GM12891 (cell line): ENCODE measurements around the gene DDX10.

Experiments
- PAX5 ChIP-seq: IDR thresholded peaks from 2 replicates; pipeline ENCODE4 v1.6.1; 2011; ENCODE audit warnings: low read length, moderate library complexity, mild to moderate bottlenecking; ENCODE audit not compliant: insufficient read depth, severe bottlenecking
- POLR2A ChIP-seq: IDR thresholded peaks from 2 replicates; pipeline ENCODE4 v1.6.1; 2011; ENCODE audit warnings: low read depth, low read length, control low read depth
- POLR2AphosphoS5 ChIP-seq: IDR thresholded peaks from 2 replicates; pipeline ENCODE4 v1.6.1; 2011; ENCODE audit warnings: low read depth, low read length, control low read depth
- SPI1 ChIP-seq: IDR thresholded peaks from 2 replicates; pipeline ENCODE4 v1.6.1; 2011; ENCODE audit warnings: low read depth, low read length, control low read depth
- TAF1 ChIP-seq: IDR thresholded peaks from 2 replicates; pipeline ENCODE4 v1.6.1; 2011; ENCODE audit warnings: low read depth, low read length, control low read depth

- no peak for TF ChIP-seq PAX5
- no peak for TF ChIP-seq POLR2A
- TF ChIP-seq TAF1 = no peak
- no peak for TF ChIP-seq POLR2AphosphoS5
- TF ChIP-seq SPI1 = no peak
Observed at GRCh38 chr11:108847298-108847990, 182.6 kb downstream of the DDX10 start.
